ENCODE results near the gene PMVK. TPM values are rescaled to one million over a fixed set of nuclear protein-coding genes. Genes with fewer than 3 reads are reported as not detected.

The PMVK gene
- total RNA-seq, 1 donor from 2014 or later: 30.4 TPM

Small RNAs within 50 kb of the gene (microRNA-seq; reads per million reads assigned to microRNA genes)
- not detected for gene MIR4258

Other genes with a start within 250 kb of the PMVK start
- 1.8 TPM for gene KCNN3, start 66.4 kb downstream of the PMVK start, total RNA-seq
- gene PBXIP1, start 19.4 kb upstream of the PMVK start, total RNA-seq: 71.1 TPM
- 25.0 TPM for gene PYGO2, start 25.1 kb upstream of the PMVK start, total RNA-seq
- gene SHC1, start 34.0 kb upstream of the PMVK start, total RNA-seq: 92.5 TPM
- 31.7 TPM for gene CKS1B, start 38.0 kb upstream of the PMVK start, total RNA-seq
- gene FLAD1, start 46.6 kb upstream of the PMVK start, total RNA-seq: 24.3 TPM
- gene LENEP, start 56.9 kb upstream of the PMVK start, total RNA-seq: not detected
- gene ZBTB7B, start 66.1 kb upstream of the PMVK start, total RNA-seq: 45.3 TPM
- gene DCST2, start 97.1 kb upstream of the PMVK start, total RNA-seq: 5.5 TPM
- gene DCST1, start 97.1 kb upstream of the PMVK start, total RNA-seq: 0.31 TPM
- 147 TPM for gene ADAM15, start 114.6 kb upstream of the PMVK start, total RNA-seq
- gene EFNA4, start 127.0 kb upstream of the PMVK start, total RNA-seq: 3.1 TPM
- 2.4 TPM for gene EFNA3, start 142.1 kb upstream of the PMVK start, total RNA-seq
- gene EFNA1, start 191.2 kb upstream of the PMVK start, total RNA-seq: 49.0 TPM
- 20.8 TPM for gene SLC50A1, start 199.1 kb upstream of the PMVK start, total RNA-seq
- 75.3 TPM for gene DPM3, start 203.8 kb upstream of the PMVK start, total RNA-seq
- 162 TPM for gene KRTCAP2, start 236.6 kb upstream of the PMVK start, total RNA-seq
- gene TRIM46, start 237.1 kb upstream of the PMVK start, total RNA-seq: 4.8 TPM